Endodermal cell (in vitro differentiated cells): ENCODE data around the gene NGFR. TPM values are rescaled to one million over a fixed set of nuclear protein-coding genes. Genes with fewer than 3 reads are reported as not detected.

Experiments used
- DNase-seq: peaks from one replicate; pipeline ENCODE4 v3.0.0-alpha.2; 2017
- H3K27ac ChIP-seq: 2 replicates; pipeline ENCODE4 v1.5.1; 2013; ENCODE audit warnings: mild to moderate bottlenecking, low read depth, low read length, moderate library complexity
- H3K27me3 ChIP-seq: 2 replicates; pipeline ENCODE4 v1.6.1; 2013; ENCODE audit warnings: mild to moderate bottlenecking, low read length, moderate library complexity; ENCODE audit not compliant: insufficient read depth, control insufficient read depth, poor library complexity, severe bottlenecking
- H3K36me3 ChIP-seq: 2 replicates; pipeline ENCODE4 v1.7.0; 2013; ENCODE audit warnings: mild to moderate bottlenecking, low read length, moderate library complexity; ENCODE audit not compliant: control insufficient read depth, insufficient read depth
- H3K4me1 ChIP-seq: one replicate; pipeline ENCODE4 v1.7.0; 2013; ENCODE audit warnings: low read length; ENCODE audit not compliant: control insufficient read depth, insufficient read depth
- H3K4me3 ChIP-seq: 2 replicates; pipeline ENCODE4 v1.5.1; 2013; ENCODE audit warnings: mild to moderate bottlenecking, low read length, moderate library complexity
- H3K9ac ChIP-seq: 2 replicates; pipeline ENCODE4 v1.6.1; 2013; ENCODE audit warnings: mild to moderate bottlenecking, low read length, moderate library complexity; ENCODE audit not compliant: poor library complexity, severe bottlenecking; ENCODE audit errors: extremely low read depth
- H3K9me3 ChIP-seq: 2 replicates; pipeline ENCODE4 v1.6.1; 2013; ENCODE audit warnings: mild to moderate bottlenecking, low read length, moderate library complexity; ENCODE audit not compliant: control insufficient read depth
- H3K27ac Mint-ChIP-seq: 2 replicates; pipeline ENCODE4 v1.8.0; 2020; ENCODE audit warnings: mixed read lengths
- H3K27me3 Mint-ChIP-seq: 2 replicates; pipeline ENCODE4 v1.8.0; 2021; ENCODE audit warnings: mild to moderate bottlenecking, mixed read lengths; ENCODE audit not compliant: insufficient read depth
- H3K36me3 Mint-ChIP-seq: 2 replicates; pipeline ENCODE4 v1.8.0; 2020; ENCODE audit warnings: low read depth, mixed read lengths
- H3K4me1 Mint-ChIP-seq: 2 replicates; pipeline ENCODE4 v1.8.0; 2020; ENCODE audit warnings: mixed read lengths
- H3K4me3 Mint-ChIP-seq: 2 replicates; pipeline ENCODE4 v1.8.0; 2020; ENCODE audit warnings: mild to moderate bottlenecking, moderate library complexity, mixed read lengths
- H3K9me3 Mint-ChIP-seq: 2 replicates; pipeline ENCODE4 v1.8.0; 2020; ENCODE audit warnings: mild to moderate bottlenecking, mixed read lengths
- CTCF ChIP-seq: fragments of 200-600 bp; sonication (generic); conservative IDR thresholded peaks from 2 replicates; pipeline ENCODE4 v1.5.0; 2021; ENCODE audit warnings: antibody characterized with exemption, mild to moderate bottlenecking
- WGBS, 2 experiments: methylation state at CpG; one replicate each; pipeline versions ENCODE4 v1.1.5 to v1.1.7; 2013; ENCODE audit warnings: missing lambda C conversion rate in 2 of 2, mixed read lengths in 1 of 2; ENCODE audit not compliant: insufficient coverage in 1 of 2, insufficient read length in 1 of 2; 5-methylcytosine and 5-hydroxymethylcytosine counted together
- total RNA-seq, 2 donors: library from RNA; stranded (reverse); fragmentation: NEBNext Ultra II Directional in 1 of 2; extraction: Animal tissue kit (Norgen Biotek cat#: 25700) in 1 of 2; gene quantifications; 2 replicates in 1 of 2; 3 replicates in 1 of 2; pipeline ENCODE4 v1.2.1, GENCODE V29; 2021

The NGFR gene
- total RNA-seq, 2 donors from 2014 or later: 1.3 to 1.6 TPM

GRCh38 chr17:49511810-49512209 is 16.7 kb downstream of the NGFR start:
- H3K27ac Mint-ChIP-seq: no peak overlapping the region
- peaks cover 28% of the 10 kb centered on the region for H3K4me1 Mint-ChIP-seq
- 82 to 83% methylated on average over 14 to 16 of the region's 16 CpGs for WGBS, 2 experiments

GRCh38 chr17:49512296-49513043 is 17.4 kb downstream of the NGFR start:
- no peaks in the 10 kb centered on the region for H3K9me3 ChIP-seq
- H3K9ac ChIP-seq: no peak overlapping the region
- WGBS, 2 experiments: 91 to 95% methylated on average over 16 to 26 of the region's 26 CpGs
- peak; percentile 68 for TF ChIP-seq CTCF
- Mint-ChIP-seq H3K4me1 (peaks cover 28% of the 10 kb centered on the region), H3K27ac (no peak overlapping the region), H3K9me3 (no peaks in the 10 kb centered on the region), H3K36me3 (no peaks in the 10 kb centered on the region), H3K27me3 (peaks cover 13% of the 10 kb centered on the region), H3K4me3 (no peak overlapping the region)
- peak; percentile 93 for DNase-seq
- no peak overlapping the region for H3K4me3 ChIP-seq
- H3K27me3 ChIP-seq: no peaks in the 10 kb centered on the region
- peaks cover 11% of the 10 kb centered on the region for H3K4me1 ChIP-seq
- no peaks in the 10 kb centered on the region for H3K36me3 ChIP-seq
- no peak overlapping the region for H3K27ac ChIP-seq

More at GRCh38 chr17:49511810-49512209, 16.7 kb downstream of the NGFR start:
- no peaks in the 10 kb centered on the region for H3K27me3 ChIP-seq
- no peak overlapping the region for H3K4me3 ChIP-seq
- Mint-ChIP-seq H3K27me3 (peaks cover 18% of the 10 kb centered on the region), H3K4me3 (no peak overlapping the region), H3K36me3 (no peaks in the 10 kb centered on the region), H3K9me3 (no peaks in the 10 kb centered on the region)
- TF ChIP-seq CTCF: no peak
- no peaks in the 10 kb centered on the region for H3K9me3 ChIP-seq
- no peak for DNase-seq
- no peak overlapping the region for H3K9ac ChIP-seq
- H3K36me3 ChIP-seq: no peaks in the 10 kb centered on the region
- peaks cover 11% of the 10 kb centered on the region for H3K4me1 ChIP-seq
- no peak overlapping the region for H3K27ac ChIP-seq

GRCh38 chr17:49513044-49513395 is 17.9 kb downstream of the NGFR start:
- TF ChIP-seq CTCF: no peak
- no peak overlapping the region for H3K9ac ChIP-seq
- H3K27me3 ChIP-seq: no peaks in the 10 kb centered on the region
- H3K36me3 ChIP-seq: no peaks in the 10 kb centered on the region
- no peaks in the 10 kb centered on the region for H3K36me3 Mint-ChIP-seq
- peaks cover 24% of the 10 kb centered on the region for H3K4me1 Mint-ChIP-seq
- 89 to 91% methylated on average over 4 to 6 of the region's 6 CpGs for WGBS, 2 experiments
- H3K4me1 ChIP-seq: peaks cover 11% of the 10 kb centered on the region
- H3K4me3 ChIP-seq: no peak overlapping the region
- peaks cover 10% of the 10 kb centered on the region for H3K27me3 Mint-ChIP-seq
- no peak overlapping the region for H3K4me3 Mint-ChIP-seq
- no peak for DNase-seq
- no peaks in the 10 kb centered on the region for H3K9me3 Mint-ChIP-seq
- no peaks in the 10 kb centered on the region for H3K9me3 ChIP-seq
- no peak overlapping the region for H3K27ac ChIP-seq
- no peak overlapping the region for H3K27ac Mint-ChIP-seq
